Measurements from ENCODE around the gene ITGA2. TPM values are rescaled to one million over a fixed set of nuclear protein-coding genes. Genes with fewer than 3 reads are reported as not detected.

The ITGA2 gene
- total RNA-seq, 1 experiment from 2014 or later = 13.6 TPM

DNA sequence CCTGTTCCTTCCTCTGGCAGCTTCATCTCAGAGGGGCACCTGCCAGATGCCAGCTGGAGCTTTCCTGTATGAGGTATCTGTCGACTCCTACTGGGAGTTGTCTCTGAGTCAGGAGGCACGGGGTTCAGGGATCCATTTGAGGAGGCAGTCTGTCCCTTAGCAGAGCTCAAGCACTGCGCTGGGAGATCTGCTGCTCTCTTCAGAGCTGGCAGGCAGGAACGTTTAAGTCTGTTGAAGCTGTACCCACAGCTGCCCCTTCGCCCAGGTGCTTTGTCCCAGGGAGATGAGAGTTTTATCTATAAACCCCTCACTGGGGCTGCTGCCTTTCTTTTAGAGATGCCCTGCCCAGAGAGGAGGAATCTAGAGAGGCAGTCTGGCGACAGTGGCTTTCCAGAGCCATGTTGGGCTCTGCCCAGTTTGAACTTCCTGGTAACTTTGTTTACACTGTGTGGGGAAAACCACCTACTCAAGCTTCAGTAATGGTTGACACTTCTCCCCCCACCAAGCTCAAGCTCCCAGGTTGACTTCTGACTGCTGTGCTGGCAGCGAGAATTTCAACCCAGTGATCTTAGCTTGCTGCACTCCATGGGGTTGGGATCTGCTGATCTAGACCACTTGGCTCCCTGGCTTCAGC, 11.8 kb upstream of the ITGA2 start:
- CTCF ChIA-PET = no interaction called here
- H3K27me3 Mint-ChIP-seq (ENCODE audit: insufficient read depth, unreplicated experiment) = no peaks in the 10 kb centered on the region

DNA sequence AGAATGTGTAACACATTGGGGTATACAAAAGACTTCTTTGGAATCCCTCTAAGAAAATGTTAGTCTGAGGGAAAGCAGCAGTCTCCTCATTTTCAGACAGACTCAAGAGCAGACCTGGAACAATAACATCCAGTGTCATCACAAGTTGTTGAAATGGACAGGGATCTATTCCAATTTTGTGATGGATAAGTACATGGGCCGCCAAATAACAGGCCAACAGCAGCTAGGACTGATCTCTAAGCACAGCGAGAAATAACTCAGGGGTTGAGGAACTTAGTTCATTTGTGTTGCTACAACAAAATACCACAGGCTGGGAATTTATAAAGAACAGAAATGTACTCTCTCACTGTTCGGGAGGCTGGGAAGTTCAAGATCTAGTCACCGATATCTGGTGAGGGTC, 7.6 kb upstream of the ITGA2 start:
- Histone ChIP-seq H3K4me3 (ENCODE audit: low read depth, low read length) (no peak overlapping the region), H3K36me3 (ENCODE audit: control insufficient read depth, insufficient read depth, low read length) (no peaks in the 10 kb centered on the region), H3K27me3 (replicated peaks; ENCODE audit: control insufficient read depth, insufficient read depth, low read length) (no peaks in the 10 kb centered on the region), H3K9me3 (peaks cover 12% of the 10 kb centered on the region), H3K4me1 (peaks cover 5% of the 10 kb centered on the region)
- BruUV-seq (replicated peaks) = no TSS peak
- H3K27ac Mint-ChIP-seq (ENCODE audit: unreplicated experiment) = no peak overlapping the region
- no peak for DNase-seq
- H3K4me3 Mint-ChIP-seq (ENCODE audit: unreplicated experiment) = no peak overlapping the region
- TF ChIP-seq, protein P1, sequence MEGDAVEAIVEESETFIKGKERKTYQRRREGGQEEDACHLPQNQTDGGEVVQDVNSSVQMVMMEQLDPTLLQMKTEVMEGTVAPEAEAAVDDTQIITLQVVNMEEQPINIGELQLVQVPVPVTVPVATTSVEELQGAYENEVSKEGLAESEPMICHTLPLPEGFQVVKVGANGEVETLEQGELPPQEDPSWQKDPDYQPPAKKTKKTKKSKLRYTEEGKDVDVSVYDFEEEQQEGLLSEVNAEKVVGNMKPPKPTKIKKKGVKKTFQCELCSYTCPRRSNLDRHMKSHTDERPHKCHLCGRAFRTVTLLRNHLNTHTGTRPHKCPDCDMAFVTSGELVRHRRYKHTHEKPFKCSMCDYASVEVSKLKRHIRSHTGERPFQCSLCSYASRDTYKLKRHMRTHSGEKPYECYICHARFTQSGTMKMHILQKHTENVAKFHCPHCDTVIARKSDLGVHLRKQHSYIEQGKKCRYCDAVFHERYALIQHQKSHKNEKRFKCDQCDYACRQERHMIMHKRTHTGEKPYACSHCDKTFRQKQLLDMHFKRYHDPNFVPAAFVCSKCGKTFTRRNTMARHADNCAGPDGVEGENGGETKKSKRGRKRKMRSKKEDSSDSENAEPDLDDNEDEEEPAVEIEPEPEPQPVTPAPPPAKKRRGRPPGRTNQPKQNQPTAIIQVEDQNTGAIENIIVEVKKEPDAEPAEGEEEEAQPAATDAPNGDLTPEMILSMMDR (IDR thresholded peaks at IDR 0.05; ENCODE audit: insufficient read depth in 1 of 2, low read depth in 1 of 2, low read length in 1 of 2, severe bottlenecking in 1 of 2, unreplicated experiment in 1 of 2) = no peak
- peaks cover 10% of the 10 kb centered on the region for H3K4me1 Mint-ChIP-seq (ENCODE audit: low read depth, unreplicated experiment)
- ChIA-PET CTCF (no interaction called here), POLR2A (no interaction called here)
- no peaks in the 10 kb centered on the region for H3K36me3 Mint-ChIP-seq (ENCODE audit: insufficient read depth, unreplicated experiment)
- H3K27me3 Mint-ChIP-seq (ENCODE audit: insufficient read depth, unreplicated experiment) = no peaks in the 10 kb centered on the region
- no peaks in the 10 kb centered on the region for H3K9me3 Mint-ChIP-seq (ENCODE audit: unreplicated experiment)
- intact Hi-C loops (cut with micrococcal nuclease; ENCODE audit: unreplicated experiment) = no loop called here

More for the DNA sequence above, 11.8 kb upstream of the ITGA2 start:
- H3K27ac Mint-ChIP-seq (ENCODE audit: unreplicated experiment) = no peak overlapping the region
- H3K4me1 Mint-ChIP-seq (ENCODE audit: low read depth, unreplicated experiment) = peaks cover 7% of the 10 kb centered on the region
- peaks cover 15% of the 10 kb centered on the region for H3K9me3 Mint-ChIP-seq (ENCODE audit: unreplicated experiment)
- Histone ChIP-seq H3K4me1 (no peaks in the 10 kb centered on the region), H3K27me3 (replicated peaks; ENCODE audit: control insufficient read depth, insufficient read depth, low read length) (no peaks in the 10 kb centered on the region), H3K36me3 (ENCODE audit: control insufficient read depth, insufficient read depth, low read length) (no peaks in the 10 kb centered on the region), H3K9me3 (peaks cover 14% of the 10 kb centered on the region), H3K4me3 (ENCODE audit: low read depth, low read length) (no peak overlapping the region)
- TF ChIP-seq, protein P1 (IDR thresholded peaks at IDR 0.05; ENCODE audit: insufficient read depth in 1 of 2, low read depth in 1 of 2, low read length in 1 of 2, severe bottlenecking in 1 of 2, unreplicated experiment in 1 of 2) = no peak
- H3K4me3 Mint-ChIP-seq (ENCODE audit: unreplicated experiment) = no peak overlapping the region
- no peak for DNase-seq
- no peaks in the 10 kb centered on the region for H3K36me3 Mint-ChIP-seq (ENCODE audit: insufficient read depth, unreplicated experiment)
- intact Hi-C loops (cut with micrococcal nuclease; ENCODE audit: unreplicated experiment) = no loop called here
- POLR2A ChIA-PET = no interaction called here
- BruUV-seq (replicated peaks) = no TSS peak

DNA sequence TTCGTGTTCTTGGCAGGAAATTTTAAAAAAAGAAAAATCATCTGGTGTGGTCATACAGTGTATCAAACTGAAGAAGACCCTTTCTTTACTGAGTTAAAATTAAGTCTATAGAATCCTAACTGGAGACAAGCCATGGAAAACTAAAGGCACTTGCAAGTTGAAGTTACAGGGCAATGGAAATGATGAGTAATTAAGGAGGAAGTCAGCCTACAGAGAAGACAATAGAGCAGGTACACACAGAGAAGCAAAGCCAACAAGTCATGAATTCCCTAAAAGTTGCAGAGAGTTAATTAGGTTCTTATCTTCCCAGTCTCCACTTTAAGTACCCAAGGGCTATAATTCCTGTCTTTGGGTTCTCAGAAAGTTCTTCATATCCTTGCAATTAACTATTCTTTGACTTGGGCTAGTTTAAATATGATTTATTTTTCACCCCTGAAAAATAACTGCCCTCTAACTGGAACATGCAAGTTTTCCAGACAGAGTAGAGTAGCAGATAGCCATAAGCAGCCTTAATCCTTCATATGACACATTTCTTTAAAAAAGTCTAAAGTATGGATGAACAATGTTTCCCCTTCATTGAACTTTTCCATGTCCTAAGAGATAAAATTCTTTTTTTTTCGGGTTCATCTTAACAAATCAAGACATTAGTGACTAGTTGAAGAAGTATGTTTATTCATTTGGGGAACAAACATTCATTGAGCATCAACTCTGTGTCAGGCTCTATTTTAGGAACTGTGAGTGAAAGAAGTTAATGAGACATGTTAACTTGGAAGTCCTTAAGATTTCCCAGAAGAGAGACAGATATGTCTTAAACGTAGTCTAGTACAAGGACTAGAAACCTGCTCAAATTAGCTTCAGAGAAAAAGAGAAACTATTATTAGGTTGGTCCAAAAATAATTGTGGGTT, 5.2 kb upstream of the ITGA2 start:
- Histone ChIP-seq H3K4me3 (ENCODE audit: low read depth, low read length) (no peak overlapping the region), H3K9me3 (no peaks in the 10 kb centered on the region), H3K4me1 (peaks cover 15% of the 10 kb centered on the region), H3K36me3 (ENCODE audit: control insufficient read depth, insufficient read depth, low read length) (no peaks in the 10 kb centered on the region), H3K27me3 (replicated peaks; ENCODE audit: control insufficient read depth, insufficient read depth, low read length) (no peaks in the 10 kb centered on the region)
- H3K27ac Mint-ChIP-seq (ENCODE audit: unreplicated experiment) = no peak overlapping the region
- no peaks in the 10 kb centered on the region for H3K36me3 Mint-ChIP-seq (ENCODE audit: insufficient read depth, unreplicated experiment)
- TF ChIP-seq, protein P1 (IDR thresholded peaks at IDR 0.05; ENCODE audit: insufficient read depth in 1 of 2, low read depth in 1 of 2, low read length in 1 of 2, severe bottlenecking in 1 of 2, unreplicated experiment in 1 of 2) = no peak
- H3K27me3 Mint-ChIP-seq (ENCODE audit: insufficient read depth, unreplicated experiment) = no peaks in the 10 kb centered on the region
- CTCF ChIA-PET = no interaction called here
- no peak for DNase-seq
- POLR2A ChIA-PET = no interaction called here
- intact Hi-C loops (cut with micrococcal nuclease; ENCODE audit: unreplicated experiment) = no loop called here
- H3K4me3 Mint-ChIP-seq (ENCODE audit: unreplicated experiment) = no peak overlapping the region
- BruUV-seq (replicated peaks) = no TSS peak
- H3K4me1 Mint-ChIP-seq (ENCODE audit: low read depth, unreplicated experiment) = peaks cover 23% of the 10 kb centered on the region
- no peaks in the 10 kb centered on the region for H3K9me3 Mint-ChIP-seq (ENCODE audit: unreplicated experiment)

Measured in Caco-2 (cell line).